ENCODE measurements around the gene SBF2. TPM values are rescaled to one million over a fixed set of nuclear protein-coding genes. Genes with fewer than 3 reads are reported as not detected.

Gene SBF2
- total and polyA plus RNA-seq, 2 donors (not counting 3 experiments of a cell fraction or from before 2014, with no cell fraction given): 15.4 to 42.4 TPM

- POLR2A ChIA-PET: no interaction called here
- H3K4me3 ChIP-seq (replicated peaks in 1 of 3; ENCODE audit: insufficient read depth in 1 of 3, low read depth in 1 of 3, low read length in 3 of 3): no peak overlapping the region
- no peak for TF ChIP-seq GATA2 (IDR thresholded peaks at IDR 0.05; ENCODE audit: insufficient read depth, insufficient read length, low read depth, low read length)
- no peak for TF ChIP-seq JUN (IDR thresholded peaks at IDR 0.05; ENCODE audit: borderline replicate concordance, insufficient read depth, insufficient read length, low read depth)
- no peak for TF ChIP-seq POLR2A (IDR thresholded peaks at IDR 0.05; ENCODE audit: low read depth, low read length)
- no peak for TF ChIP-seq CTCF (IDR thresholded peaks at IDR 0.05; ENCODE audit: extremely low read depth in 1 of 2, insufficient read depth in 1 of 2, low read depth in 1 of 2, low read length in 2 of 2)
- TF ChIP-seq FOS (IDR thresholded peaks at IDR 0.05; ENCODE audit: borderline replicate concordance, insufficient read depth, low read length): no peak
- TF ChIP-seq MAX (IDR thresholded peaks at IDR 0.05; ENCODE audit: insufficient read depth, insufficient read length): no peak
- H3K4me1 ChIP-seq (ENCODE audit: control insufficient read depth, extremely low read depth, insufficient read depth, low read length): no peaks in the 10 kb centered on the region
- H3K9me1 ChIP-seq (replicated peaks; ENCODE audit: control insufficient read depth, extremely low read depth, insufficient read depth, low read length): no peaks in the 10 kb centered on the region
- no peak overlapping the region for H3K4me2 ChIP-seq (ENCODE audit: insufficient read depth, low read length)
- no peak for DNase-seq (ENCODE audit: low read depth, low spot score)
- H3K27ac ChIP-seq (ENCODE audit: insufficient read depth, low read depth, low read length): no peak overlapping the region
- H3K79me2 ChIP-seq (ENCODE audit: control insufficient read depth, insufficient read depth, low read length): no peaks in the 10 kb centered on the region
- dilution Hi-C loops (cut with MboI; ENCODE audit: extremely low pct_ligation_motif_present, low sequenced_read_pairs) (no loop called here), intact Hi-C loops (cut with micrococcal nuclease) (no loop called here)
- H3K9me3 ChIP-seq (replicated peaks; ENCODE audit: control insufficient read depth, insufficient read depth, low read length): no peaks in the 10 kb centered on the region
- no peak for FAIRE-seq
- H3K36me3 ChIP-seq (ENCODE audit: control insufficient read depth in 2 of 2, extremely low read depth in 1 of 2, insufficient read depth in 2 of 2, low read length in 2 of 2): no peaks in the 10 kb centered on the region
- BruUV-seq (replicated peaks): no TSS peak
- no peak overlapping the region for H3K9ac ChIP-seq (replicated peaks; ENCODE audit: extremely low read depth, insufficient read depth, low read length)
- CTCF ChIA-PET: no interaction called here
- H2AFZ ChIP-seq (ENCODE audit: low read depth, low read length): no peak overlapping the region
- no peaks in the 10 kb centered on the region for H4K20me1 ChIP-seq (replicated peaks; ENCODE audit: control insufficient read depth, extremely low read depth, insufficient read depth, low read length)
- no peaks in the 10 kb centered on the region for H3K27me3 ChIP-seq (ENCODE audit: control insufficient read depth in 2 of 2, insufficient read depth in 2 of 2, low read length in 2 of 2)
These were observed 496.7 kb downstream of the SBF2 start for GRCh38 chr11:9797300-9797699.

- no peak overlapping the region for H3K9ac ChIP-seq (replicated peaks; ENCODE audit: extremely low read depth, insufficient read depth, low read length)
- no peak for TF ChIP-seq POLR2A (IDR thresholded peaks at IDR 0.05; ENCODE audit: low read depth, low read length)
- TF ChIP-seq POLR2AphosphoS5 (IDR thresholded peaks at IDR 0.05; ENCODE audit: insufficient read depth, low read depth, low read length): no peak
- TF ChIP-seq EZH2 (IDR thresholded peaks at IDR 0.05; ENCODE audit: borderline replicate concordance, low read depth, low read length, severe bottlenecking): no peak
- no peak for TF ChIP-seq MYC (IDR thresholded peaks at IDR 0.05; ENCODE audit: low read depth, low read length)
- TF ChIP-seq CTCF (IDR thresholded peaks at IDR 0.05; ENCODE audit: extremely low read depth in 1 of 2, insufficient read depth in 1 of 2, low read depth in 1 of 2, low read length in 2 of 2): no peak
- no peak for TF ChIP-seq GATA2 (IDR thresholded peaks at IDR 0.05; ENCODE audit: insufficient read depth, insufficient read length, low read depth, low read length)
- no peak for TF ChIP-seq FOS (IDR thresholded peaks at IDR 0.05; ENCODE audit: borderline replicate concordance, insufficient read depth, low read length)
- TF ChIP-seq MAX (IDR thresholded peaks at IDR 0.05; ENCODE audit: insufficient read depth, insufficient read length): no peak
- TF ChIP-seq JUN (IDR thresholded peaks at IDR 0.05; ENCODE audit: borderline replicate concordance, insufficient read depth, insufficient read length, low read depth): no peak
- no peaks in the 10 kb centered on the region for H3K4me1 ChIP-seq (ENCODE audit: control insufficient read depth, extremely low read depth, insufficient read depth, low read length)
- no peaks in the 10 kb centered on the region for H3K79me2 ChIP-seq (ENCODE audit: control insufficient read depth, insufficient read depth, low read length)
- FAIRE-seq: no peak
- H3K27me3 ChIP-seq (ENCODE audit: control insufficient read depth in 2 of 2, insufficient read depth in 2 of 2, low read length in 2 of 2): no peaks in the 10 kb centered on the region
- no peak overlapping the region for H3K4me2 ChIP-seq (ENCODE audit: insufficient read depth, low read length)
- H3K9me1 ChIP-seq (replicated peaks; ENCODE audit: control insufficient read depth, extremely low read depth, insufficient read depth, low read length): no peaks in the 10 kb centered on the region
- no peak overlapping the region for H3K27ac ChIP-seq (ENCODE audit: insufficient read depth, low read depth, low read length)
- ChIA-PET POLR2A (no interaction called here), CTCF (interaction anchor here (0.7 kb wide), 1 partner anchor 9 kb away, joined by 3 read pairs; no protein-coding TSS in a partner anchor)
- no peak overlapping the region for H2AFZ ChIP-seq (ENCODE audit: low read depth, low read length)
- dilution Hi-C loops (cut with MboI; ENCODE audit: extremely low pct_ligation_motif_present, low sequenced_read_pairs): no loop called here
- H3K36me3 ChIP-seq (ENCODE audit: control insufficient read depth in 2 of 2, extremely low read depth in 1 of 2, insufficient read depth in 2 of 2, low read length in 2 of 2): no peaks in the 10 kb centered on the region
- no peak overlapping the region for H3K4me3 ChIP-seq (replicated peaks in 1 of 3; ENCODE audit: insufficient read depth in 1 of 3, low read depth in 1 of 3, low read length in 3 of 3)
- no TSS peak for BruUV-seq (replicated peaks)
- H4K20me1 ChIP-seq (replicated peaks; ENCODE audit: control insufficient read depth, extremely low read depth, insufficient read depth, low read length): no peaks in the 10 kb centered on the region
- H3K9me3 ChIP-seq (replicated peaks; ENCODE audit: control insufficient read depth, insufficient read depth, low read length): no peaks in the 10 kb centered on the region
- intact Hi-C loops (cut with micrococcal nuclease): no loop called here
- no peak for DNase-seq (ENCODE audit: low read depth, low spot score)
These were observed 497.2 kb downstream of the SBF2 start for GRCh38 chr11:9796854-9797253.
